ENCODE results near the gene DEFB129. TPM values are rescaled to one million over a fixed set of nuclear protein-coding genes. Genes with fewer than 3 reads are reported as not detected.
"Not testable (repeated sequence)": the region's sequence is repeated elsewhere in the genome, so short reads cannot be mapped to it uniquely, and the experiment has no call there.

Gene DEFB129
- total and polyA plus RNA-seq, 2 donors from 2014 or later: not detected

DNA sequence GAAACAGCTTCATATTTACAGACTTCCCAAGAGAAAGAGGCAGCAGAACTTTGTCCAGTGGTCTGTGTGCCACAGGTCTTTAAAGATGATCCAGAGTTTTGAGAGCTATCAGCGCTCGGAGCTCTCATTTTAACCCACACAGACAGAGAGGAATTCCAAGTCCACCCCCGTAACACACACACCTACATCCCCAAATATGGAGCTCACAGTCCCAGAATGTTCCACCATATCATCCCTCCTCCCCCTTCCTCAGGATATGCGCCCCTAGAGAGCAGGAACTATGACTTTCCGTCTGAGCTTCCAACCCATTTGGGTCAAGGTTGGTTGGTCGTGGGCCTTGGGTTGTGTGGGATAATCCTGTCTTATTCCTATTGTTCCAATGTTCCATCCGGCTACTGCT is 37.4 kb upstream of the DEFB129 start, which contains the start of gene DEFB128:
DEFB128 (minus strand) TSS at position 101 of the 400 bp plus-strand sequence; CDS start at position 13, 88 bp downstream.
- H3K4me1 ChIP-seq (ENCODE audit: control insufficient read depth in 2 of 3, insufficient read depth in 2 of 3, low read depth in 1 of 3, low read length in 3 of 3): no peaks in the 10 kb centered on the region

DNA sequence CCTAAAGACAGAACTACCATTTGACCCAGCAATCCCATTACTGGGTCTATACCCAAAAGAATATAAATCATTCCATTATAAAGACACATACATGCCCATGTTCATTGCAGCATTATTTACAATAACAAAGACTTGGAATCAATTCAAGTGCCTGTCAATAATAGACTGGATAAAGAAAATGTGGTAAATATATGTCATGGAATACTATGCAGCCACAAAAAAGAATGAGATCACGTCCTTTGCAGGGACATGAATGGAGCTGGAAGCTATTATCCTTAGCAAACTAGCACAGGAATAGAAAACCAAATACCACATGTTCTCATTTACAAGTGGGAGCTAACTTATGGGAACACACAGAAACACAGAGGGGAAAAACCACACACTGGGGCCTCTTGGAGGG is 28.8 kb upstream of the DEFB129 start:
- Histone ChIP-seq H3K36me3 (ENCODE audit: control insufficient read depth in 2 of 3, insufficient read depth in 3 of 3, low read length in 3 of 3) (no peaks in the 10 kb centered on the region), H3K27me3 (ENCODE audit: control insufficient read depth, insufficient read depth, low read length) (no peaks in the 10 kb centered on the region), H3K4me1 (ENCODE audit: control insufficient read depth in 2 of 3, insufficient read depth in 2 of 3, low read depth in 1 of 3, low read length in 3 of 3) (no peaks in the 10 kb centered on the region), H3K27ac (ENCODE audit: low read depth in 2 of 2, low read length in 2 of 2) (no peak overlapping the region), H3K9me3 (ENCODE audit: control insufficient read depth in 2 of 3, insufficient read depth in 1 of 3, low read length in 3 of 3) (no peaks in the 10 kb centered on the region), H3K4me3 (ENCODE audit: low read length in 3 of 3) (no peak overlapping the region), H3K9ac (ENCODE audit: low read length in 3 of 3) (no peak overlapping the region)
- TF ChIP-seq, protein P1, sequence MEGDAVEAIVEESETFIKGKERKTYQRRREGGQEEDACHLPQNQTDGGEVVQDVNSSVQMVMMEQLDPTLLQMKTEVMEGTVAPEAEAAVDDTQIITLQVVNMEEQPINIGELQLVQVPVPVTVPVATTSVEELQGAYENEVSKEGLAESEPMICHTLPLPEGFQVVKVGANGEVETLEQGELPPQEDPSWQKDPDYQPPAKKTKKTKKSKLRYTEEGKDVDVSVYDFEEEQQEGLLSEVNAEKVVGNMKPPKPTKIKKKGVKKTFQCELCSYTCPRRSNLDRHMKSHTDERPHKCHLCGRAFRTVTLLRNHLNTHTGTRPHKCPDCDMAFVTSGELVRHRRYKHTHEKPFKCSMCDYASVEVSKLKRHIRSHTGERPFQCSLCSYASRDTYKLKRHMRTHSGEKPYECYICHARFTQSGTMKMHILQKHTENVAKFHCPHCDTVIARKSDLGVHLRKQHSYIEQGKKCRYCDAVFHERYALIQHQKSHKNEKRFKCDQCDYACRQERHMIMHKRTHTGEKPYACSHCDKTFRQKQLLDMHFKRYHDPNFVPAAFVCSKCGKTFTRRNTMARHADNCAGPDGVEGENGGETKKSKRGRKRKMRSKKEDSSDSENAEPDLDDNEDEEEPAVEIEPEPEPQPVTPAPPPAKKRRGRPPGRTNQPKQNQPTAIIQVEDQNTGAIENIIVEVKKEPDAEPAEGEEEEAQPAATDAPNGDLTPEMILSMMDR (IDR thresholded peaks at IDR 0.05; ENCODE audit: borderline replicate concordance, extremely low read depth, insufficient read depth): no peak
- intact Hi-C loops (cut with DNase I): no loop called here
- DNase-seq: no peak
- no peak for FAIRE-seq

More for the DNA sequence above, 37.4 kb upstream of the DEFB129 start, which contains the start of gene DEFB128:
- Histone ChIP-seq H3K9me3 (ENCODE audit: control insufficient read depth in 2 of 3, insufficient read depth in 1 of 3, low read length in 3 of 3) (no peaks in the 10 kb centered on the region), H3K27ac (ENCODE audit: low read depth in 2 of 2, low read length in 2 of 2) (no peak within 1 kb of the TSS), H3K27me3 (ENCODE audit: control insufficient read depth, insufficient read depth, low read length) (no peaks in the 10 kb centered on the region), H3K36me3 (ENCODE audit: control insufficient read depth in 2 of 3, insufficient read depth in 3 of 3, low read length in 3 of 3) (no peaks in the 10 kb centered on the region), H3K9ac (ENCODE audit: low read length in 3 of 3) (no peak within 1 kb of the TSS), H3K4me3 (ENCODE audit: low read length in 3 of 3) (no peak within 1 kb of the TSS)
- FAIRE-seq (no peak), DNase-seq (no peak)
- intact Hi-C loops (cut with DNase I): no loop called here
- TF ChIP-seq, protein P1 (IDR thresholded peaks at IDR 0.05; ENCODE audit: borderline replicate concordance, extremely low read depth, insufficient read depth): no peak

DNA sequence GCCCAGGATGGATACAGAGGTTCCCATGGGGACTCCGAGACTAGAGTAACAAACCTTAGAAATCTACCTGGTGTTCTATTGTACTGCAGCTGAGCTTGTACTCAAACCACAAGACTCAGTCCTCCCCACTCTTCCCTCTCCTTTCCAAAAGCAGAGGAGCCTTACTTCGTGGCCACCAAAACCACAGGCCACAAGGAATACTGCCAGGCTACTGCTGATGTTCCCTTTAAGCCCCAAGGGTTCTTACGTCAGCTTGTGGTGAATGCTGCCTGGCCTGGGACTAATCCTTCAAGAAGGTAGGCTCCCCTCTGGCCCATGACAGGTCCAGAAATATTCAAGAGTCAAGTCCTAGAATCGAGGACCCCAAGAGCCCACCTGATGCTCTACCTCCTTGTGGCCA is 27.1 kb upstream of the DEFB129 start:
- DNase-seq (no peak), FAIRE-seq (no peak)
- H3K9ac ChIP-seq (ENCODE audit: low read length in 3 of 3): no peak overlapping the region
- intact Hi-C loops (cut with DNase I): no loop called here
- H3K27me3 ChIP-seq (ENCODE audit: control insufficient read depth, insufficient read depth, low read length): no peaks in the 10 kb centered on the region
- H3K4me3 ChIP-seq (ENCODE audit: low read length in 3 of 3): no peak overlapping the region
- H3K9me3 ChIP-seq (ENCODE audit: control insufficient read depth in 2 of 3, insufficient read depth in 1 of 3, low read length in 3 of 3): no peaks in the 10 kb centered on the region
- H3K27ac ChIP-seq (ENCODE audit: low read depth in 2 of 2, low read length in 2 of 2): no peak overlapping the region
- no peaks in the 10 kb centered on the region for H3K36me3 ChIP-seq (ENCODE audit: control insufficient read depth in 2 of 3, insufficient read depth in 3 of 3, low read length in 3 of 3)
- TF ChIP-seq, protein P1 (IDR thresholded peaks at IDR 0.05; ENCODE audit: borderline replicate concordance, extremely low read depth, insufficient read depth): no peak
- no peaks in the 10 kb centered on the region for H3K4me1 ChIP-seq (ENCODE audit: control insufficient read depth in 2 of 3, insufficient read depth in 2 of 3, low read depth in 1 of 3, low read length in 3 of 3)

DNA sequence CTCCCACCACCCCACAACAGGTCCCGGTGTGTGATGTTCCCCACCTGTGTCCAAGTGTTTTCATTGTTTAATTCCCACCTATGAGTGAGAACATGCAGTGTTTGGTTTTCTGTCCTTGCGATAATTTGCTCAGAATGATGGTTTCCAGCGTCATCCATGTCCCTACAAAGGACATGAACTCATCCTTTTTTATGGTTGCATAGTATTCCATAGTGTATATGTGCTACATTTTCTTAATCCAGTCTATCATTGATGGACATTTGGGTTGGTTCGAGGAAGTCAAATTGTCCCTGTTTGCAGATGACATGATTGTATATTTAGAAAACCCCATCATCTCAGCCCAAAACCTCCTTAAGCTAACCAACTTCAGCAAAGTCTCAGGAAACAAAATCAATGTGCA is 23.4 kb upstream of the DEFB129 start:
- H3K4me1 ChIP-seq (ENCODE audit: control insufficient read depth in 2 of 3, insufficient read depth in 2 of 3, low read depth in 1 of 3, low read length in 3 of 3); H3K36me3 ChIP-seq (ENCODE audit: control insufficient read depth in 2 of 3, insufficient read depth in 3 of 3, low read length in 3 of 3); H3K9me3 ChIP-seq (ENCODE audit: control insufficient read depth in 2 of 3, insufficient read depth in 1 of 3, low read length in 3 of 3); intact Hi-C loops (cut with DNase I); H3K27ac ChIP-seq (ENCODE audit: low read depth in 2 of 2, low read length in 2 of 2); H3K9ac ChIP-seq (ENCODE audit: low read length in 3 of 3); DNase-seq; H3K27me3 ChIP-seq (ENCODE audit: control insufficient read depth, insufficient read depth, low read length); FAIRE-seq; H3K4me3 ChIP-seq (ENCODE audit: low read length in 3 of 3): not testable (repeated sequence)

All from kidney (tissue), 14 donors.